ENCODE results near the gene SEMA3B.

SEMA3B gene

GRCh38 chr3:50324351-50325112 is 55.6 kb downstream of the SEMA3B start:
- Mint-ChIP-seq H3K4me1 (peaks cover 34% of the 10 kb centered on the region), H3K27ac (peak overlapping the region; percentile 86 to 99 (median 87)), H3K27me3 (ENCODE audit: low read depth) (no peaks in the 10 kb centered on the region), H3K36me3 (ENCODE audit: low read depth) (peaks cover 6% of the 10 kb centered on the region), H3K9me3 (no peaks in the 10 kb centered on the region), H3K4me3 (peak overlapping the region; percentile 68 to 84 (median 80))
- peak; percentile 82 to 85 (median 84) for TF ChIP-seq CTCF (IDR thresholded peaks at IDR 0.05; ENCODE audit: unreplicated experiment in 3 of 3)

- Mint-ChIP-seq H3K27me3 (ENCODE audit: low read depth) (no peaks in the 10 kb centered on the region), H3K4me3 (peak overlapping the region; percentile 68 to 84 (median 80)), H3K4me1 (peaks cover 28% of the 10 kb centered on the region), H3K36me3 (ENCODE audit: low read depth) (peaks cover 6% of the 10 kb centered on the region), H3K9me3 (no peaks in the 10 kb centered on the region), H3K27ac (peak overlapping the region in 2 of 3 experiments; percentile 87 to 99)
- no peak for TF ChIP-seq CTCF (IDR thresholded peaks at IDR 0.05; ENCODE audit: unreplicated experiment in 3 of 3)
Measured at GRCh38 chr3:50325113-50325480, 56.1 kb downstream of the SEMA3B start.

- Mint-ChIP-seq H3K9me3 (no peaks in the 10 kb centered on the region), H3K4me3 (peak overlapping the region; percentile 51 to 99 (median 84)), H3K36me3 (ENCODE audit: low read depth) (peaks cover 9% of the 10 kb centered on the region), H3K27me3 (ENCODE audit: low read depth) (no peaks in the 10 kb centered on the region), H3K4me1 (peaks cover 23% of the 10 kb centered on the region), H3K27ac (no peak overlapping the region)
- no peak for TF ChIP-seq CTCF (IDR thresholded peaks at IDR 0.05; ENCODE audit: unreplicated experiment in 3 of 3)
Measured at GRCh38 chr3:50325497-50326181, 56.7 kb downstream of the SEMA3B start.

GRCh38 chr3:50326182-50326541 is 57.2 kb downstream of the SEMA3B start:
- Mint-ChIP-seq H3K9me3 (no peaks in the 10 kb centered on the region), H3K27ac (peak overlapping the region in 1 of 3 experiments; percentile 41), H3K36me3 (ENCODE audit: low read depth) (peaks cover 14% of the 10 kb centered on the region), H3K27me3 (ENCODE audit: low read depth) (no peaks in the 10 kb centered on the region), H3K4me3 (peak overlapping the region; percentile 51 to 99 (median 70)), H3K4me1 (peaks cover 22% of the 10 kb centered on the region)
- no peak for TF ChIP-seq CTCF (IDR thresholded peaks at IDR 0.05; ENCODE audit: unreplicated experiment in 3 of 3)

GRCh38 chr3:50327129-50327528 is 58.2 kb downstream of the SEMA3B start:
- no peaks in the 10 kb centered on the region for H3K9me3 Mint-ChIP-seq
- H3K36me3 Mint-ChIP-seq (ENCODE audit: low read depth) = peaks cover 15% of the 10 kb centered on the region
- TF ChIP-seq CTCF (IDR thresholded peaks at IDR 0.05; ENCODE audit: unreplicated experiment in 3 of 3) = no peak
- peaks cover 22% of the 10 kb centered on the region for H3K4me1 Mint-ChIP-seq
- H3K27ac Mint-ChIP-seq = no peak overlapping the region
- no peaks in the 10 kb centered on the region for H3K27me3 Mint-ChIP-seq (ENCODE audit: low read depth)
- peak overlapping the region; percentile 89 to 99 (median 96) for H3K4me3 Mint-ChIP-seq
